Choroid plexus epithelial cell (primary cell): Measurements from ENCODE around the gene THSD7A.
A peak's percentile ranks its signal among the peaks of the same experiment; 100 is the strongest.

Source experiments
- DNase-seq: peaks from one replicate; pipeline ENCODE4 v3.0.0-alpha.2; 2010; ENCODE audit warnings: low read depth
- H3K4me3 ChIP-seq: 2 replicates; pipeline ENCODE4 v1.5.1; 2011; ENCODE audit warnings: low read depth, mild to moderate bottlenecking, control low read depth, low read length, moderate library complexity
- TF ChIP-seq, protein P1 (sequence below): conservative IDR thresholded peaks from 2 replicates; pipeline ENCODE4 v1.5.1; 2011; ENCODE audit warnings: low read depth, mild to moderate bottlenecking, control low read depth, inconsistent platforms, low read length, moderate library complexity

THSD7A gene

GRCh38 chr7:11818281-11818680 is 13.7 kb downstream of the THSD7A start:
- TF ChIP-seq, protein P1, sequence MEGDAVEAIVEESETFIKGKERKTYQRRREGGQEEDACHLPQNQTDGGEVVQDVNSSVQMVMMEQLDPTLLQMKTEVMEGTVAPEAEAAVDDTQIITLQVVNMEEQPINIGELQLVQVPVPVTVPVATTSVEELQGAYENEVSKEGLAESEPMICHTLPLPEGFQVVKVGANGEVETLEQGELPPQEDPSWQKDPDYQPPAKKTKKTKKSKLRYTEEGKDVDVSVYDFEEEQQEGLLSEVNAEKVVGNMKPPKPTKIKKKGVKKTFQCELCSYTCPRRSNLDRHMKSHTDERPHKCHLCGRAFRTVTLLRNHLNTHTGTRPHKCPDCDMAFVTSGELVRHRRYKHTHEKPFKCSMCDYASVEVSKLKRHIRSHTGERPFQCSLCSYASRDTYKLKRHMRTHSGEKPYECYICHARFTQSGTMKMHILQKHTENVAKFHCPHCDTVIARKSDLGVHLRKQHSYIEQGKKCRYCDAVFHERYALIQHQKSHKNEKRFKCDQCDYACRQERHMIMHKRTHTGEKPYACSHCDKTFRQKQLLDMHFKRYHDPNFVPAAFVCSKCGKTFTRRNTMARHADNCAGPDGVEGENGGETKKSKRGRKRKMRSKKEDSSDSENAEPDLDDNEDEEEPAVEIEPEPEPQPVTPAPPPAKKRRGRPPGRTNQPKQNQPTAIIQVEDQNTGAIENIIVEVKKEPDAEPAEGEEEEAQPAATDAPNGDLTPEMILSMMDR, result no peak
- DNase-seq, result no peak
- H3K4me3 ChIP-seq, result no peak overlapping the region

- peak; percentile 36 for DNase-seq
- TF ChIP-seq, protein P1, result no peak
- H3K4me3 ChIP-seq, result no peak overlapping the region
These were observed 14.8 kb downstream of the THSD7A start for GRCh38 chr7:11817111-11817740.

- TF ChIP-seq, protein P1, result no peak
- no peak for DNase-seq
- H3K4me3 ChIP-seq, result no peak overlapping the region
These were observed 20.3 kb downstream of the THSD7A start for GRCh38 chr7:11811709-11812108.

GRCh38 chr7:11810043-11810625 is 21.9 kb downstream of the THSD7A start:
- no peak for DNase-seq
- no peak overlapping the region for H3K4me3 ChIP-seq
- TF ChIP-seq, protein P1, result no peak

GRCh38 chr7:11807000-11807399 is 25.0 kb downstream of the THSD7A start:
- TF ChIP-seq, protein P1, result no peak
- no peak for DNase-seq
- no peak overlapping the region for H3K4me3 ChIP-seq

DNA sequence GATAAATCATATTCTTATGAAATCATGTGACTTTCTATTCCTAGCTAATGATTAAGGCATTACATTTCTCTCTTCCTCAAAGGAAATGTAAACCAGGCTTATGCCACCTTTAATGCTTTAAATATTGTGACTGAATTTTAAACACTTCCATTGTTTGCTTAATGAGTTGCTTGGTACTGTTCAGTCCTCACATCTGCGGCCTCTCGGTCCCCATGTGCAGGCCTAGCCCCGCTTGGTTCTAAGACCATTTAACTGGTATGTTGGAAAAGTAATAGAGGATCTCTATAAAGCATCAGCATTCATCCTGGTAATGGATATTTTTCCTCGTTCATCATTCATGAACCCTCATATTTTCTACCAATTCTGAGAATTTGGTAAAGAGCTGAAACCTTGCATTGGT is 27.4 kb downstream of the THSD7A start:
- H3K4me3 ChIP-seq, result no peak overlapping the region
- DNase-seq, result no peak
- TF ChIP-seq, protein P1, result no peak

- TF ChIP-seq, protein P1, result no peak
- H3K4me3 ChIP-seq, result no peak overlapping the region
- DNase-seq, result no peak
These were observed 36.8 kb downstream of the THSD7A start for GRCh38 chr7:11795231-11795630.
